CD4-positive, alpha-beta T cell treated with Interleukin-4 for 1 hour (primary cell): ENCODE data around the gene TTC29.
"Not testable (repeated sequence)": the region's sequence is repeated elsewhere in the genome, so short reads cannot be mapped to it uniquely, and the experiment has no call there.

Experiments
- DNase-seq, 2 donors: peaks; one replicate each; pipeline ENCODE4 v3.0.0-alpha.2; 2020 to 2022

The TTC29 gene

DNA sequence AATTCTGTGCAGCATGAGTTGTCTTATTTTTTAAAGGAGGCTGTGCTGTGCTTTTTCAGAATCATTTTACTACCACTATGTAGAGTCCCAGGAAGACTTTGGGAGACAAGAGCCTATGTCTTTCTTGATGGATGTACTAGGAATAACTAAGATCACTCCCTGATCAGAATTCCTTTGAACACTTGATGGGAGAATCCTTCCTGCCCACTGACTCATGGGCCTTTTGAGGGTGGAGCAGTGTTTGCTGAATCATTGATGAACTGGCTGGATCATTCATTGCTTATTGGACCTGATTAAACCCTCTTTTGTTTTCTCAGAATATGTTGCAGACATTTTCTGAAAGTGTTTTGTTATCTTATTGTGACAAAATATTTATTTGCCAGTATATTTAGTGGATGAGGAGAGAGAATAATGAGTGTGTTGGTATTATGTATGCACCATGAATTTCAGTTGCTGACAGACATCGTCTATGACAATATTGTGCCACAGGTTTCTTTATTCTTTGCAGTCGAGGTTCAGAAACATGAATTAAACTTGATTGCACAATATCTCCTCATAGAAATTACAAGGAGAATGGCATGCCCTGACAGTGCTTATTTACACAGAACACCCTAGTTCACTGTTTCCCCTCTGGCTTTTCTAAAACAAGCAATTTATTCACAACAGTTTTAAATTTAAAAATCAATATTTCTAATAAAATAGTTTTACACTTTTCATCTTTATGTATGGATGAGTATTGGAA is 270.7 kb downstream of the TTC29 start:
- DNase-seq = no peak

DNA sequence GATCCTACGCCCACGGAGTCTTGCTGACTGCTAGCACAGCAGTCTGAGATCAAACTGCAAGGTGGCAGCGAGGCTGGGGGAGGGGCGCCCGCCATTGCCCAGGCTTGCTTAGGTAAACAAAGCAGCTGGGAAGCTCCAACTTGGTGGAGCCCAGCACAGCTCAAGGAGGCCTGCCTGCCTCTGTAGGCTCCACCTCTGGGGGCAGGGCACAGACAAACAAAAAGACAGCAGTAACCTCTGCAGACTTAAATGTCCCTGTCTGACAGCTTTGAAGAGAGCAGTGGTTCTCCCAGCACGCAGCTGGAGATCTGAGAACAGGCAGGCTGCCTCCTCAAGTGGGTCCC is 281.7 kb downstream of the TTC29 start:
- DNase-seq = not testable (repeated sequence)

DNA sequence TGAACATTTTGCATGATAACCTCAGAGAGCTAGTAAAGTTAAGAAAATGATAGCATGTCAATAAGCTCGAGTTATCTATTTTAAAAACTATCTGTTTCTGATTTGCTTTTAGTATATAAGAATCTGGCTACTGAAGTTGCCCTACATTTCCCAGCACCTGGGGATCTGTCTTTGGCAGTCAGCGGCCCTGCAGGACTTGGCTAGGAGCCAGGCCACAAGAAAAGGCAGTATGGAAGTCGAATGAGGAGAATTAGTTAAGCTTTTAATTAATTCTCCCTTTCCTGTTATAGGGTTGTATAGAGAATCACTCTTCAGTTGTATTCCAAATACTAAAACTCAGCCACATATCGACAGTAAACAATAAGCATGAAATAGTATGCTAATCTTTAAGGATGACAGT is 284.3 kb downstream of the TTC29 start:
- DNase-seq = no peak
